ENCODE measurements around the gene BMP5.

The BMP5 gene

GRCh38 chr6:55875400-55875799, at the start of gene BMP5:
TSS of gene BMP5 (minus strand) at chr6:55875590. CDS start at chr6:55874865, 725 bp downstream.
- TF ChIP-seq ZFP3 (CRISPR knock-in tag; IDR thresholded peaks at IDR 0.05) (no peak), GLIS3 (CRISPR knock-in tag; IDR thresholded peaks at IDR 0.05) (no peak)
- TF ChIP-seq, protein P1, sequence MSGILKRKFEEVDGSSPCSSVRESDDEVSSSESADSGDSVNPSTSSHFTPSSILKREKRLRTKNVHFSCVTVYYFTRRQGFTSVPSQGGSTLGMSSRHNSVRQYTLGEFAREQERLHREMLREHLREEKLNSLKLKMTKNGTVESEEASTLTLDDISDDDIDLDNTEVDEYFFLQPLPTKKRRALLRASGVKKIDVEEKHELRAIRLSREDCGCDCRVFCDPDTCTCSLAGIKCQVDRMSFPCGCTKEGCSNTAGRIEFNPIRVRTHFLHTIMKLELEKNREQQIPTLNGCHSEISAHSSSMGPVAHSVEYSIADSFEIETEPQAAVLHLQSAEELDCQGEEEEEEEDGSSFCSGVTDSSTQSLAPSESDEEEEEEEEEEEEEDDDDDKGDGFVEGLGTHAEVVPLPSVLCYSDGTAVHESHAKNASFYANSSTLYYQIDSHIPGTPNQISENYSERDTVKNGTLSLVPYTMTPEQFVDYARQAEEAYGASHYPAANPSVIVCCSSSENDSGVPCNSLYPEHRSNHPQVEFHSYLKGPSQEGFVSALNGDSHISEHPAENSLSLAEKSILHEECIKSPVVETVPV (CRISPR knock-in tag; IDR thresholded peaks at IDR 0.05) = no peak
- no peak for ATAC-seq

DNA sequence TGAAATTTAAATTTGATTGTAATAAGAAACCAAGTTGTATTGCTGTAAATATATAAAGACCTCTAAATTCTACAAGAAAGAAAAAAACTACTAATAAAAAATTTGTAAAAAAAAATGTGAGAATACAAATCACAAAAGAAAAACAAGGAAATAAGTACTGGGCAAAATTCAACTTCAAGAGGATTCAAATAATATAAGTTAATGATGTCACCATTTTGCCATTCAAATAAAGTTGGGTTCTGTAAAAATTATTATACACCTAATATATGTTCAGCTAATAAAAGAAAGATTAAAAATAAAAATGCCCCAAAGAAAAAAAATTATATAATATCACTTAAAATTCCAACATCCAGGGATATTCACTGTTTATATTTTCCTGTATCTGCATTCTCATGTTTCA, 47.0 kb upstream of the BMP5 start:
- ATAC-seq = no peak
- TF ChIP-seq BACH2 (CRISPR knock-in tag; IDR thresholded peaks at IDR 0.05; ENCODE audit: borderline replicate concordance) (no peak), PPARA (CRISPR knock-in tag; IDR thresholded peaks at IDR 0.05; ENCODE audit: borderline replicate concordance) (no peak), RARB (CRISPR knock-in tag; IDR thresholded peaks at IDR 0.05) (no peak)

DNA sequence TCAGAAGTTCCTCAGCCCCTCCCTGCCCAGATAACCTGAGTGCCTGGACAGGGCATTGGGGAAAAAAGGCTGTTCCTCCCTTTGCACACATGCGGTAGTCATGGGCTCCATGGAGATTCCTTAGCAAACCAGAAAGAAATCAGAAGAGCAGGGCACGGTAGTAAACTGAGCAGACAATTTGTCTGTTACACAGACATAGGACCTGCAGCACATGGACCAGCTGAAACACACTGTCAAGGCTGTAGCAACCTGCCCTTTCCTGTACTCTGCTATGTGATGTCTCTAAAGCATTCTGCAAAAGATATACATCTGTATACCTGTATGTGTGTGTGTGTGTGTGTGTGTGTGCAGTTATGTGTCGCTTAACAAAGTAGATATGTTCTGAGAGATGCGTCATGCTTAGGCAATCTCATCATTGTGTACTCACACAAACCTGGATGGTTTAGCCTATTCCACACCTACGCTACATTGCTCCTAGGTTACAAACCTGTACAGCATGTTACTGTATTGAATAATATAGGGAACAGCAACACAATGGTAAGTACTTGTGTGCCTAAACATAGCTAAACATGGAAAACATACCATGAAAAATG, 44.4 kb upstream of the BMP5 start:
- TF ChIP-seq, protein P2, sequence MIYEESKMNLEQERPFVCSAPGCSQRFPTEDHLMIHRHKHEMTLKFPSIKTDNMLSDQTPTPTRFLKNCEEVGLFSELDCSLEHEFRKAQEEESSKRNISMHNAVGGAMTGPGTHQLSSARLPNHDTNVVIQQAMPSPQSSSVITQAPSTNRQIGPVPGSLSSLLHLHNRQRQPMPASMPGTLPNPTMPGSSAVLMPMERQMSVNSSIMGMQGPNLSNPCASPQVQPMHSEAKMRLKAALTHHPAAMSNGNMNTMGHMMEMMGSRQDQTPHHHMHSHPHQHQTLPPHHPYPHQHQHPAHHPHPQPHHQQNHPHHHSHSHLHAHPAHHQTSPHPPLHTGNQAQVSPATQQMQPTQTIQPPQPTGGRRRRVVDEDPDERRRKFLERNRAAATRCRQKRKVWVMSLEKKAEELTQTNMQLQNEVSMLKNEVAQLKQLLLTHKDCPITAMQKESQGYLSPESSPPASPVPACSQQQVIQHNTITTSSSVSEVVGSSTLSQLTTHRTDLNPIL (CRISPR knock-in tag; IDR thresholded peaks at IDR 0.05; ENCODE audit: low read depth) = no peak
- no peak for TF ChIP-seq ZNF565 (CRISPR knock-in tag; conservative IDR thresholded peaks at IDR 0.05; ENCODE audit: low read depth)
- TF ChIP-seq TSHZ2 (CRISPR knock-in tag; IDR thresholded peaks at IDR 0.05) = no peak
- no peak for TF ChIP-seq BACH2 (CRISPR knock-in tag; IDR thresholded peaks at IDR 0.05; ENCODE audit: borderline replicate concordance)
- no peak for TF ChIP-seq ZFP30 (CRISPR knock-in tag; IDR thresholded peaks at IDR 0.05)
- no peak for TF ChIP-seq ZFP3 (CRISPR knock-in tag; IDR thresholded peaks at IDR 0.05)
- no peak for TF ChIP-seq PPARA (CRISPR knock-in tag; IDR thresholded peaks at IDR 0.05; ENCODE audit: borderline replicate concordance)
- no peak for TF ChIP-seq CSDC2 (CRISPR knock-in tag; IDR thresholded peaks at IDR 0.05)
- no peak for TF ChIP-seq ARNTL (CRISPR knock-in tag; IDR thresholded peaks at IDR 0.05; ENCODE audit: borderline replicate concordance, low read depth)
- no peak for TF ChIP-seq TCF4 (CRISPR knock-in tag; IDR thresholded peaks at IDR 0.05; ENCODE audit: borderline replicate concordance)
- no peak for TF ChIP-seq GLIS3 (CRISPR knock-in tag; IDR thresholded peaks at IDR 0.05)
- ATAC-seq = no peak

- TF ChIP-seq TSHZ2 (CRISPR knock-in tag; IDR thresholded peaks at IDR 0.05) (no peak), ZFP30 (CRISPR knock-in tag; IDR thresholded peaks at IDR 0.05) (no peak), ISL1 (CRISPR knock-in tag; IDR thresholded peaks at IDR 0.05) (peak; percentile 97), ARNTL (CRISPR knock-in tag; IDR thresholded peaks at IDR 0.05; ENCODE audit: borderline replicate concordance, low read depth) (no peak)
- TF ChIP-seq, protein P2 (CRISPR knock-in tag; IDR thresholded peaks at IDR 0.05; ENCODE audit: low read depth) = 0 out of 2 replicates have a peak, but pooled peaks have one; percentile 65
- ATAC-seq = peak; percentile 57; the same call in 2 of the 3 replicates
Observed at GRCh38 chr6:55918639-55919038, 43.2 kb upstream of the BMP5 start.

Data from SK-N-SH treated with all-trans-retinoic acid at 6 μM for 48 hours (cell line).